ENCODE results near the gene KLB. TPM values are rescaled to one million over a fixed set of nuclear protein-coding genes. Genes with fewer than 3 reads are reported as not detected.

The KLB gene
- total RNA-seq, 3 donors from 2014 or later (not counting 1 experiment from before 2014, with no cell fraction given): 0.07 to 0.16 (median 0.10) TPM

GRCh38 chr4:39464886-39465501, 58.3 kb downstream of the KLB start:
- DNase-seq: no peak
- Mint-ChIP-seq H3K27me3 (ENCODE audit: low read depth in 2 of 2) (no peaks in the 10 kb centered on the region), H3K27ac (no peak overlapping the region), H3K9me3 (no peaks in the 10 kb centered on the region), H3K4me1 (no peaks in the 10 kb centered on the region), H3K36me3 (no peaks in the 10 kb centered on the region), H3K4me3 (no peak overlapping the region)
- WGBS (ENCODE audit: insufficient coverage): 91% methylated on average over 2 of the region's 2 CpGs
- no peak for ATAC-seq
- Histone ChIP-seq H3K4me1 (ENCODE audit: control insufficient read depth, insufficient read depth, low read length) (peaks cover 2% of the 10 kb centered on the region), H3K27ac (ENCODE audit: low read length) (no peak overlapping the region), H3K27me3 (ENCODE audit: control insufficient read depth, insufficient read depth, low read length) (no peaks in the 10 kb centered on the region), H3K36me3 (ENCODE audit: control insufficient read depth, insufficient read depth, low read length) (peaks cover 21% of the 10 kb centered on the region), H3K9me3 (ENCODE audit: control insufficient read depth, insufficient read depth, low read length) (no peaks in the 10 kb centered on the region), H3K4me3 (ENCODE audit: low read length) (no peak overlapping the region)
- intact Hi-C loops (cut with micrococcal nuclease): no loop called here
- TF ChIP-seq CTCF (IDR thresholded peaks at IDR 0.05): no peak

GRCh38 chr4:39466747-39467146, 60.0 kb downstream of the KLB start:
- DNase-seq: no peak
- Histone ChIP-seq H3K27ac (ENCODE audit: low read length) (no peak overlapping the region), H3K4me1 (ENCODE audit: control insufficient read depth, insufficient read depth, low read length) (no peaks in the 10 kb centered on the region), H3K4me3 (ENCODE audit: low read length) (no peak overlapping the region), H3K36me3 (ENCODE audit: control insufficient read depth, insufficient read depth, low read length) (peaks cover 24% of the 10 kb centered on the region), H3K27me3 (ENCODE audit: control insufficient read depth, insufficient read depth, low read length) (no peaks in the 10 kb centered on the region), H3K9me3 (ENCODE audit: control insufficient read depth, insufficient read depth, low read length) (no peaks in the 10 kb centered on the region)
- TF ChIP-seq CTCF (IDR thresholded peaks at IDR 0.05): no peak
- H3K27ac Mint-ChIP-seq: no peak overlapping the region
- 100% methylated on average over 2 of the region's 4 CpGs for WGBS (ENCODE audit: insufficient coverage)
- no peaks in the 10 kb centered on the region for H3K27me3 Mint-ChIP-seq (ENCODE audit: low read depth in 2 of 2)
- H3K4me1 Mint-ChIP-seq: no peaks in the 10 kb centered on the region
- intact Hi-C loops (cut with micrococcal nuclease): no loop called here
- no peak overlapping the region for H3K4me3 Mint-ChIP-seq
- no peaks in the 10 kb centered on the region for H3K36me3 Mint-ChIP-seq
- ATAC-seq: no peak
- no peaks in the 10 kb centered on the region for H3K9me3 Mint-ChIP-seq

GRCh38 chr4:39467464-39467863, 60.7 kb downstream of the KLB start:
- H3K4me1 ChIP-seq (ENCODE audit: control insufficient read depth, insufficient read depth, low read length): no peaks in the 10 kb centered on the region
- H3K36me3 ChIP-seq (ENCODE audit: control insufficient read depth, insufficient read depth, low read length): peaks cover 25% of the 10 kb centered on the region
- no peak overlapping the region for H3K27ac ChIP-seq (ENCODE audit: low read length)
- no peak for DNase-seq
- WGBS (ENCODE audit: insufficient coverage): 90% methylated on average over 4 of the region's 4 CpGs
- Mint-ChIP-seq H3K4me1 (no peaks in the 10 kb centered on the region), H3K27me3 (ENCODE audit: low read depth in 2 of 2) (no peaks in the 10 kb centered on the region), H3K36me3 (no peaks in the 10 kb centered on the region), H3K9me3 (no peaks in the 10 kb centered on the region), H3K4me3 (no peak overlapping the region), H3K27ac (no peak overlapping the region)
- H3K27me3 ChIP-seq (ENCODE audit: control insufficient read depth, insufficient read depth, low read length): no peaks in the 10 kb centered on the region
- no peak overlapping the region for H3K4me3 ChIP-seq (ENCODE audit: low read length)
- no peak for ATAC-seq
- TF ChIP-seq CTCF (IDR thresholded peaks at IDR 0.05): no peak
- intact Hi-C loops (cut with micrococcal nuclease): no loop called here
- H3K9me3 ChIP-seq (ENCODE audit: control insufficient read depth, insufficient read depth, low read length): no peaks in the 10 kb centered on the region
